HEK293T (cell line): ENCODE measurements around the gene GSTA5.

Experiments used
- FOXA1 ChIP-seq: fragments of 450-650 bp; IDR thresholded peaks from 2 replicates; pipeline ENCODE4 v1.6.1; 2016; ENCODE audit warnings: mild to moderate bottlenecking
- FOXK2 ChIP-seq: fragments of 450-650 bp; IDR thresholded peaks from 2 replicates; pipeline ENCODE4 v1.6.1; 2016; ENCODE audit warnings: mild to moderate bottlenecking
- NFRKB ChIP-seq: fragments of 450-650 bp; IDR thresholded peaks from 2 replicates; pipeline ENCODE4 v1.6.1; 2016; ENCODE audit warnings: mild to moderate bottlenecking, moderate library complexity
- SP1 ChIP-seq: fragments of 450-650 bp; IDR thresholded peaks from 2 replicates; pipeline ENCODE4 v1.6.1; 2017

DNA sequence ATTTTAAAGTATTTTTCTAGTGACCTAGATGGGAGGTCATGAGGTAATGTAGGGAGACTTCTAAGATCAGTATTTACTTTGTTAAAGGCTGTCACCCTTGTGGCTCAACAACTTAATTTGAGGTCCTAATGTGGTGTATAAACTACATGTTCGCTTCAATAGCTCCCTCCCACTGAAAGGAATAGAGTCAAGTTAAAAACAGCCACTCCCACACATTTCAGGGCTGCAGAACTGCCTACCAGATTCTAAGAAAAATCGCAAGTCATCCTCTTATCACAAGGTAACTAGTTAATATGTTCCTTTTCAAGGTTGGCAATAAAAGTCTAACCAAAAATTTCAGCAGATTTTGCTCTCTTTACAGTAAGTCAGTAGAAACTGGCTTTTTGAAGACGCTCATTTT lies 52.1 kb downstream of the GSTA5 start:
- no peak for TF ChIP-seq SP1
- no peak for TF ChIP-seq FOXK2
- TF ChIP-seq FOXA1: no peak
- no peak for TF ChIP-seq NFRKB
